Astrocyte (in vitro differentiated cells and primary cell): Measurements from ENCODE around the gene KNDC1. TPM values are rescaled to one million over a fixed set of nuclear protein-coding genes. Genes with fewer than 3 reads are reported as not detected.

Experiments used
- DNase-seq: peaks from one replicate; pipeline ENCODE4 v3.0.0-alpha.2; 2010; ENCODE audit warnings: low read depth
- FAIRE-seq: peaks from 2 replicates; lab custom pipeline; 2011; peaks lifted over from hg19 to GRCh38; lab: Jason Lieb, UNC
- H2AFZ ChIP-seq: 2 replicates; pipeline ENCODE4 v1.6.0; 2012; ENCODE audit warnings: low read depth, low read length, inconsistent platforms
- H3K27ac ChIP-seq: 2 replicates; pipeline ENCODE4 v1.5.1; 2011; ENCODE audit warnings: low read depth, low read length, inconsistent platforms
- H3K27me3 ChIP-seq: 2 replicates; pipeline ENCODE4 v1.6.0; 2011; ENCODE audit warnings: low read length, inconsistent platforms; ENCODE audit not compliant: insufficient read depth
- H3K36me3 ChIP-seq: 2 replicates; pipeline ENCODE4 v1.5.1; 2011; ENCODE audit warnings: low read length, inconsistent platforms; ENCODE audit not compliant: insufficient read depth
- H3K4me1 ChIP-seq: 2 replicates; pipeline ENCODE4 v1.5.1; 2011; ENCODE audit warnings: low read length, inconsistent platforms; ENCODE audit not compliant: insufficient read depth
- H3K4me2 ChIP-seq: 2 replicates; pipeline ENCODE4 v1.6.0; 2012; ENCODE audit warnings: low read length, inconsistent platforms
- H3K4me3 ChIP-seq: 2 replicates; pipeline ENCODE4 v1.5.1; 2011; ENCODE audit warnings: low read depth, mild to moderate bottlenecking, low read length, inconsistent platforms; ENCODE audit not compliant: insufficient read depth
- H3K79me2 ChIP-seq: 2 replicates; pipeline ENCODE4 v1.6.0; 2012; ENCODE audit warnings: mild to moderate bottlenecking, low read length, inconsistent platforms; ENCODE audit not compliant: insufficient read depth
- H3K9ac ChIP-seq: 2 replicates; pipeline ENCODE4 v1.6.0; 2012; ENCODE audit warnings: mild to moderate bottlenecking, low read length, inconsistent platforms
- H3K9me3 ChIP-seq: 2 replicates; pipeline ENCODE4 v1.5.1; 2012; ENCODE audit warnings: low read depth, mild to moderate bottlenecking, low read length, inconsistent platforms; ENCODE audit not compliant: insufficient read depth
- H4K20me1 ChIP-seq: 2 replicates; pipeline ENCODE4 v1.6.0; 2012; ENCODE audit warnings: low read length, inconsistent platforms; ENCODE audit not compliant: insufficient read depth
- H3K27ac Mint-ChIP-seq: one replicate; pipeline ENCODE4 v1.8.0; 2021; ENCODE audit warnings: mild to moderate bottlenecking, mixed read lengths; ENCODE audit not compliant: unreplicated experiment
- H3K27me3 Mint-ChIP-seq: one replicate; pipeline ENCODE4 v1.8.0; 2021; ENCODE audit warnings: low read depth, mixed read lengths; ENCODE audit not compliant: unreplicated experiment
- H3K36me3 Mint-ChIP-seq: one replicate; pipeline ENCODE4 v1.8.0; 2021; ENCODE audit warnings: low read depth, mixed read lengths; ENCODE audit not compliant: unreplicated experiment
- H3K4me1 Mint-ChIP-seq: one replicate; pipeline ENCODE4 v1.8.0; 2021; ENCODE audit warnings: low read depth, mixed read lengths; ENCODE audit not compliant: unreplicated experiment
- H3K4me3 Mint-ChIP-seq: one replicate; pipeline ENCODE4 v1.8.0; 2021; ENCODE audit warnings: mild to moderate bottlenecking, moderate library complexity, mixed read lengths; ENCODE audit not compliant: unreplicated experiment
- H3K9me3 Mint-ChIP-seq: one replicate; pipeline ENCODE4 v1.8.0; 2021; ENCODE audit warnings: mild to moderate bottlenecking, mixed read lengths; ENCODE audit not compliant: unreplicated experiment
- EZH2 ChIP-seq: IDR thresholded peaks from 2 replicates; pipeline ENCODE4 v1.6.1; 2012; ENCODE audit warnings: mild to moderate bottlenecking, low read length, inconsistent platforms; ENCODE audit not compliant: insufficient read depth
- total RNA-seq: library from RNA; stranded (reverse); gene quantifications from 2 replicates; pipeline ENCODE4 v1.2.1, GENCODE V29; 2021
- TF ChIP-seq, protein P1 (sequence below): IDR thresholded peaks from 2 replicates; pipeline ENCODE4 v1.5.1; 2011; ENCODE audit warnings: low read depth, mild to moderate bottlenecking, inconsistent platforms, low read length, moderate library complexity; ENCODE audit not compliant: insufficient read depth

KNDC1 gene
- total RNA-seq, 1 donor from 2014 or later, result 2.6 TPM

DNA sequence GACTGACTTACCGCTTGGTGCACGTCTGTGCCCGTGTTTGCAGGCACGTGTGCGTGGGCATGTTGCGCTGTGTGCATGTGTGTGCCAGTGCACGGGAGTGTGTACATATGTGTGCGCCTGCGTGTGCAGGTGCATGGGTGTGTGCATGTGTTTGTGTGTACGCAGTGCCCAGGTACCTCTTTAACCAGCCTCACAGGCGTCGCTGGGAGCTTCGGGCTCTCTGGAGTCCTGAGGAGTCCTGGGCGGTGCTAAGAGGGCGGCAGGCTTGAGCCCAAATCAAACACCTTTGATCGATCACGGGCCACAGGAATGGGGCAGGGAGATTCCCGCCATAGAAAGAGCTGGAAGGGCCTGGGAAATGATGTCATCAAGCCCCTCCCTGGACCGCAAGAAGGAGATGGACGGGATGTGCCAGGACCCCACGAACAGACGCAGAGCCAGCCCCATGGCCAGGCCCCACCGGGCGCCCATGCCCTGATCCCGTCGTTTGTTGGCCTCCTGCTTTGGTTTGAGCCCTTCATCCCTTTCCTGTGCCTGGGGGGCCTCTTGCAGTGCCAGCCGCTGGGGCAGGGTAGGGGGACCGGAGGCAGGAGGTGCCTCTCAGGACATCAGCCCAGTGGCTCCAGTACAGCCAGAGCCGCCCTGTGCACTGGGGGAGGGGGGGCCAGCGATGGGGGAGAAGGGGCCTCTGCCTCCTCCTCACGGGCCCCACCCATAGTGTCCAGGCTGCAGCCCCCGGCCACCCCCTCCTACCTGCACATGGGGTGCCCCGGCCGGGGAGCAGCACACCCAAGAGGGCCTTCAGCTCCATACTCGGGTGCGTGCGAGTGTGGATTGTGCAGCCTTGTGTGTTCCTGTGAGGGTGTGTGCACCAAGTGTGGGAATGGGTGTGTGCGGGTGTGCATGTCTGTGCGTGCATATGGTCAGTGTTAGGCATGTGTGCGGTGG lies 5.8 kb downstream of the KNDC1 start:
- H4K20me1 ChIP-seq, result no peaks in the 10 kb centered on the region
- peaks cover 6% of the 10 kb centered on the region for H3K36me3 Mint-ChIP-seq
- DNase-seq, result no peak
- TF ChIP-seq, protein P1, sequence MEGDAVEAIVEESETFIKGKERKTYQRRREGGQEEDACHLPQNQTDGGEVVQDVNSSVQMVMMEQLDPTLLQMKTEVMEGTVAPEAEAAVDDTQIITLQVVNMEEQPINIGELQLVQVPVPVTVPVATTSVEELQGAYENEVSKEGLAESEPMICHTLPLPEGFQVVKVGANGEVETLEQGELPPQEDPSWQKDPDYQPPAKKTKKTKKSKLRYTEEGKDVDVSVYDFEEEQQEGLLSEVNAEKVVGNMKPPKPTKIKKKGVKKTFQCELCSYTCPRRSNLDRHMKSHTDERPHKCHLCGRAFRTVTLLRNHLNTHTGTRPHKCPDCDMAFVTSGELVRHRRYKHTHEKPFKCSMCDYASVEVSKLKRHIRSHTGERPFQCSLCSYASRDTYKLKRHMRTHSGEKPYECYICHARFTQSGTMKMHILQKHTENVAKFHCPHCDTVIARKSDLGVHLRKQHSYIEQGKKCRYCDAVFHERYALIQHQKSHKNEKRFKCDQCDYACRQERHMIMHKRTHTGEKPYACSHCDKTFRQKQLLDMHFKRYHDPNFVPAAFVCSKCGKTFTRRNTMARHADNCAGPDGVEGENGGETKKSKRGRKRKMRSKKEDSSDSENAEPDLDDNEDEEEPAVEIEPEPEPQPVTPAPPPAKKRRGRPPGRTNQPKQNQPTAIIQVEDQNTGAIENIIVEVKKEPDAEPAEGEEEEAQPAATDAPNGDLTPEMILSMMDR, result no peak
- no peak for TF ChIP-seq EZH2
- H3K4me2 ChIP-seq, result no peak overlapping the region
- no peaks in the 10 kb centered on the region for H3K79me2 ChIP-seq
- H3K4me3 ChIP-seq, result no peak overlapping the region
- H3K4me1 ChIP-seq, result no peaks in the 10 kb centered on the region
- H3K9ac ChIP-seq, result no peak overlapping the region
- H3K9me3 ChIP-seq, result no peaks in the 10 kb centered on the region
- H3K36me3 ChIP-seq, result no peaks in the 10 kb centered on the region
- H2AFZ ChIP-seq, result no peak overlapping the region
- H3K27ac Mint-ChIP-seq, result no peak overlapping the region
- H3K27me3 Mint-ChIP-seq, result peaks cover 25% of the 10 kb centered on the region
- H3K27ac ChIP-seq, result no peak overlapping the region
- no peaks in the 10 kb centered on the region for H3K4me1 Mint-ChIP-seq
- no peaks in the 10 kb centered on the region for H3K9me3 Mint-ChIP-seq
- no peak overlapping the region for H3K4me3 Mint-ChIP-seq
- FAIRE-seq, result no peak
- H3K27me3 ChIP-seq, result peaks cover 14% of the 10 kb centered on the region

DNA sequence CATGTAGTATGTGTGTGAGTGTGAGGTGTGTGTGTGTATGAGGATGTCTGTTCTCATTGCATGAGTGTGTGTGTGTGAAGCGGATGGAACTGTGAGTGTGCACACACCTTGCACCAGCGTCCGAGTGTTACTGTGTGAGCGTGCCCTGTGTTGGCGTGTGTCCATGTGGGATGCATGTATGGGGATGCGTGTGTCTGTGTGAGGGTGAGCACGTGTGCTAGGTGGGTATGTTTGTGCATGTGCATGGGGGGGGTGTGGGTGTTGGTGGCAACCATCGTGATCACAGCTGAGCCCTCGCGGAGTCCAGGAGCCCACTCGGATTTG lies 6.4 kb downstream of the KNDC1 start:
- peaks cover 8% of the 10 kb centered on the region for H3K27me3 ChIP-seq
- H3K4me2 ChIP-seq, result no peak overlapping the region
- no peak overlapping the region for H3K27ac Mint-ChIP-seq
- no peaks in the 10 kb centered on the region for H3K9me3 Mint-ChIP-seq
- H3K36me3 ChIP-seq, result no peaks in the 10 kb centered on the region
- H3K9ac ChIP-seq, result no peak overlapping the region
- peaks cover 25% of the 10 kb centered on the region for H3K27me3 Mint-ChIP-seq
- FAIRE-seq (no peak), DNase-seq (no peak)
- H4K20me1 ChIP-seq, result no peaks in the 10 kb centered on the region
- H2AFZ ChIP-seq, result no peak overlapping the region
- H3K4me3 Mint-ChIP-seq, result no peak overlapping the region
- no peaks in the 10 kb centered on the region for H3K9me3 ChIP-seq
- H3K79me2 ChIP-seq, result no peaks in the 10 kb centered on the region
- no peak overlapping the region for H3K27ac ChIP-seq
- peaks cover 7% of the 10 kb centered on the region for H3K36me3 Mint-ChIP-seq
- no peaks in the 10 kb centered on the region for H3K4me1 Mint-ChIP-seq
- no peak overlapping the region for H3K4me3 ChIP-seq
- H3K4me1 ChIP-seq, result no peaks in the 10 kb centered on the region
- TF ChIP-seq, protein P1, result no peak
- TF ChIP-seq EZH2, result no peak
